ENCODE measurements around the gene ZNF287. TPM values are rescaled to one million over a fixed set of nuclear protein-coding genes. Genes with fewer than 3 reads are reported as not detected.

The ZNF287 gene
- total and polyA plus RNA-seq, 2 donors from 2014 or later: 8.7 to 9.2 TPM

DNA sequence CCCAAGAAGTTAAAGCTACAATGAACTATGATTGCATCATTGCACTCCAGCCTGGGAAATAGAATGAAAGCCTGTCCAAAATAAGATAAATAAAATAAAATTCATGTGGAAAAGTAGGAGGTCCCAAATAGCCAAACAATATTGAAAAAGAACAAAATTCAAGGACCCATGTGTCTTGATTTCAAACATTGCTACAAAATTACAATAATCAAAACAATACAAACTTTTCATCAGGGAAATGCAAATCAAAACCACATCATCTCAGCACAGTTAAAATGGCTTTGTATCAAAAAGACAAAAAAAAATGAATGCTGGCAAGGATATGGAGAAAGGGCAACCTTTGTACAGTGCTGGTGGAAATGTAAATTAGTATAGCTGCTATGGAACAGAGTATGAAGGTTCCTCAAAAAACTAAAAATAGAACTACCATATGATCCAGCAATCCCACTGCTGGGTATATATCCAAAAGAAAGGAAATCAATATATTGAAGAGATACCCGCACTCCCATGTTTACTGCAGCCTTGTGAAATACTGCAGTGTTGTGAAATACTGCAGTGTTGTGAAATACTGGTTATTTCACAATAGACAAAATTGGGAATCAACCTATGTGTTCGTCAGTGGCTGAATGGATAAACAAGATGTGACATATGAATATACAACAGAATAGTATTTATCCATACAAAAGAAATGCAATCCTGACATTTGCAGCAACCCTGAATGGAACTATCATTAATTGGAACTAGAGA lies 24.5 kb upstream of the ZNF287 start:
- FAIRE-seq: no peak
- DNase-seq: no peak
- H3K27ac ChIP-seq (ENCODE audit: low read depth in 2 of 2, low read length in 2 of 2): no peak overlapping the region
- H3K9ac ChIP-seq (ENCODE audit: low read length in 3 of 3): no peak overlapping the region
- no peaks in the 10 kb centered on the region for H3K27me3 ChIP-seq (ENCODE audit: control insufficient read depth, insufficient read depth, low read length)
- H3K9me3 ChIP-seq (ENCODE audit: control insufficient read depth in 2 of 3, insufficient read depth in 1 of 3, low read length in 3 of 3): no peaks in the 10 kb centered on the region
- intact Hi-C loops (cut with DNase I): no loop called here
- TF ChIP-seq CTCF (IDR thresholded peaks at IDR 0.05; ENCODE audit: borderline replicate concordance, extremely low read depth, insufficient read depth): no peak
- no peak overlapping the region for H3K4me3 ChIP-seq (ENCODE audit: low read length in 3 of 3)
- H3K4me1 ChIP-seq (ENCODE audit: control insufficient read depth in 2 of 3, insufficient read depth in 2 of 3, low read depth in 1 of 3, low read length in 3 of 3): no peaks in the 10 kb centered on the region
- no peaks in the 10 kb centered on the region for H3K36me3 ChIP-seq (ENCODE audit: control insufficient read depth in 2 of 3, insufficient read depth in 3 of 3, low read length in 3 of 3)

DNA sequence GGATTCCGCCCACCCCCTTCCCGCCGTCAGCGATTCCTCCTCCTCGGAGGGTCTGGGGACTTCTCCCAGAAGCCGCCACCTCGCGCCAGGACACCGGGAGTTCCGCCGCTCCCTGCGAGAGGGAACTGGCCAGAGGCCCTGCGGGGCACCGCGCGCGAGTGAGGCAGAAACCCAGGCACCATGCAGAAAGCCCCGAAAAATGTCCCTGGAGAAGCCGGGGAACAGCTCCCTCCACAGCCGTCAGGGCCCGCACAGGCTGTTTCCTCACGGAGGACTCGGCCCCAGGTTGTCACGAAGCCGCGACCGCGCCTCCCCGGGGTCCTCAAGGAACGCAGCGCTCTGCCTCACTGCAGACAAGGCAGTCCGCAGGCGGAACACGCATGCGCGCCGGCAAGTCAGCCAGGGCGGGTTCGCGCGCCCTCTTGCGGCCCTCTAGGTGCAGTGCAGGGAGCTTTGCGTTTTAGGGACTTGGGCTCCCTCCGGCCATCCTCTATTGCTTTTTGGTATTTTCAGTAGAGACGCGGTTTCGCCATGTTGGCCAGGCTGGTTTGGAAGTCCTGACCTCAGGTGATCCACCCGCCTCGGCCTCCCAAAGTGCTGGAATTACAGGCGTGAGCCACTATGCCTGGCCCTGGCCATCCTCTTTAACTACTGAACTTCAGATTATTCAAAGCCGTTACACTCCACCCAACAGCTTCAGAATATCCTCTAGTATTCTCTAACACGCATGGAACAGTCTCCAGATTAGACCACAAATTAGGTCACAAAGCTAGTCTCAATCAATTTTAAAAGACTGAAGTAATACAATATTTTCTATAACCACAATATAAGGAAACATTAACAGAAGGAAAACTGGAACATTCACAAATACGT lies 20.3 kb upstream of the ZNF287 start:
- no peaks in the 10 kb centered on the region for H3K27me3 ChIP-seq (ENCODE audit: control insufficient read depth, insufficient read depth, low read length)
- H3K4me3 ChIP-seq (ENCODE audit: low read length in 3 of 3): peak overlapping the region; percentile 54 to 75 (median 67)
- intact Hi-C loops (cut with DNase I): no loop called here
- H3K27ac ChIP-seq (ENCODE audit: low read depth in 2 of 2, low read length in 2 of 2): no peak overlapping the region
- peak overlapping the region in 2 of 3 donors; percentile 65 to 81 for H3K9ac ChIP-seq (ENCODE audit: low read length in 3 of 3)
- no peaks in the 10 kb centered on the region for H3K9me3 ChIP-seq (ENCODE audit: control insufficient read depth in 2 of 3, insufficient read depth in 1 of 3, low read length in 3 of 3)
- FAIRE-seq (no peak), DNase-seq (peak; percentile 94 to 97 (median 95))
- H3K36me3 ChIP-seq (ENCODE audit: control insufficient read depth in 2 of 3, insufficient read depth in 3 of 3, low read length in 3 of 3): no peaks in the 10 kb centered on the region
- TF ChIP-seq CTCF (IDR thresholded peaks at IDR 0.05; ENCODE audit: borderline replicate concordance, extremely low read depth, insufficient read depth): peak; percentile 98
- peaks cover 0 to 1% (median 0%) of the 10 kb centered on the region in 3 donors for H3K4me1 ChIP-seq (ENCODE audit: control insufficient read depth in 2 of 3, insufficient read depth in 2 of 3, low read depth in 1 of 3, low read length in 3 of 3)

DNA sequence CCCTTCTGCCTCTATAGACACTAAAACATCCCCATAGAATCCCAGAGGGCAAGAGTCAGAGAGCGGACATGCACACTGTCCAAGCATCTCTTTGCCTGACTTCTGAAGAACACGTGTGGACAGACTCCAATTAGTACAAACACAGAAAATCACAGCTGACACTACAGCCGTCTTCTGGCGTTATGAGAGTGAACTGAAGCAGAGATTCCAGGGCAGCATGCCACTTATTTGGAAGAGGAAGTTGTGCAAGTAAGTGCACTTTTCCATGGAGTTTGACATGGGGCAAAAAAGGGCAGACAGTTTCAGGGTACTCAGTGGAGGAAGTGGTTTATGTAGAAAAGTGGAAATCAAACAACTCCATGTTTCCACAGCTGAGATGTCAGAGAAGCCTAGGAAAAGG lies 16.8 kb upstream of the ZNF287 start:
- Histone ChIP-seq H3K4me3 (ENCODE audit: low read length in 3 of 3) (no peak overlapping the region), H3K4me1 (ENCODE audit: control insufficient read depth in 2 of 3, insufficient read depth in 2 of 3, low read depth in 1 of 3, low read length in 3 of 3) (peaks cover 0 to 4% (median 0%) of the 10 kb centered on the region in 3 donors), H3K27ac (ENCODE audit: low read depth in 2 of 2, low read length in 2 of 2) (no peak overlapping the region), H3K9ac (ENCODE audit: low read length in 3 of 3) (no peak overlapping the region), H3K9me3 (ENCODE audit: control insufficient read depth in 2 of 3, insufficient read depth in 1 of 3, low read length in 3 of 3) (no peaks in the 10 kb centered on the region), H3K36me3 (ENCODE audit: control insufficient read depth in 2 of 3, insufficient read depth in 3 of 3, low read length in 3 of 3) (no peaks in the 10 kb centered on the region), H3K27me3 (ENCODE audit: control insufficient read depth, insufficient read depth, low read length) (no peaks in the 10 kb centered on the region)
- DNase-seq (no peak), FAIRE-seq (no peak)
- no peak for TF ChIP-seq CTCF (IDR thresholded peaks at IDR 0.05; ENCODE audit: borderline replicate concordance, extremely low read depth, insufficient read depth)
- intact Hi-C loops (cut with DNase I): no loop called here
